Suprapubic skin (tissue), 4 donors: ENCODE results near the gene C11orf91.

Experiments used
- CTCF ChIP-seq, 2 donors: fragments of 200-600 bp in 1 of 2; fragments of 450-650 bp in 1 of 2; sonication (generic) in 1 of 2; IDR thresholded peaks; one replicate each; pipeline ENCODE4 v1.5.1; 2016 to 2019; ENCODE audit warnings: antibody characterized with exemption in 2 of 2, mild to moderate bottlenecking in 1 of 2, moderate library complexity in 1 of 2
- EP300 ChIP-seq: sonication (generic); formaldehyde crosslinking; IDR thresholded peaks from one replicate; pipeline ENCODE4 v1.6.1; 2017; ENCODE audit warnings: antibody characterized with exemption
- POLR2A ChIP-seq, 2 donors: fragments of 450-650 bp; IDR thresholded peaks; one replicate each; pipeline ENCODE4 v1.6.1; 2017; ENCODE audit warnings: antibody characterized with exemption in 2 of 2, mild to moderate bottlenecking in 2 of 2, moderate library complexity in 2 of 2
- POLR2AphosphoS5 ChIP-seq, 3 donors: sonication (generic); formaldehyde crosslinking; IDR thresholded peaks; one replicate each; pipeline ENCODE4 v1.6.1; 2017; ENCODE audit warnings: antibody characterized with exemption in 3 of 3

GRCh38 chr11:33692013-33692504 is 8.6 kb downstream of the C11orf91 start:
- TF ChIP-seq CTCF (IDR thresholded peaks at IDR 0.05): no peak
- TF ChIP-seq POLR2AphosphoS5 (IDR thresholded peaks at IDR 0.05): peak in 1 of 3 donors; percentile 44
- no peak for TF ChIP-seq EP300
- no peak for TF ChIP-seq POLR2A (IDR thresholded peaks at IDR 0.05)
